ENCODE measurements around the gene MAPKBP1.

DNA sequence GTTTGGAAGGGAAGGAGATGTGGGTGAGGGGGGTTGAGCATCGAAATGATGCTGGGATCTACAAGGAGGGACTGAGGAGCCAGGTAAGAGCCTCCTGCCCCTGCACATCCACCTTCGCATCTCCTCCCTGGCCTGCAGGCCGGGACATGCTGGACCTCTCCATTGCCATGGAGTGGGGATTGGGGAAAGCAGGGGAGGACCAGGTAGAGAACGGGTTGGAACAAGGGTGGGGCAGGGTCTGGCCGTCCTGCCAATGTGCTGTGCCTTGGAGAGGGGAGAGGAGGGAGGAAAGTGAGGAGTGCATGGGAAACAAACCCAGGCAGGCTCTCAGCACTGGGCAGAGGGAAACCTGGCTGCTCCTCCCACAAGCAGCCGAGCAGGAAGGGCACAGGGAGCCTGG lies 74.9 kb downstream of the MAPKBP1 start:
- TF ChIP-seq, protein P1, sequence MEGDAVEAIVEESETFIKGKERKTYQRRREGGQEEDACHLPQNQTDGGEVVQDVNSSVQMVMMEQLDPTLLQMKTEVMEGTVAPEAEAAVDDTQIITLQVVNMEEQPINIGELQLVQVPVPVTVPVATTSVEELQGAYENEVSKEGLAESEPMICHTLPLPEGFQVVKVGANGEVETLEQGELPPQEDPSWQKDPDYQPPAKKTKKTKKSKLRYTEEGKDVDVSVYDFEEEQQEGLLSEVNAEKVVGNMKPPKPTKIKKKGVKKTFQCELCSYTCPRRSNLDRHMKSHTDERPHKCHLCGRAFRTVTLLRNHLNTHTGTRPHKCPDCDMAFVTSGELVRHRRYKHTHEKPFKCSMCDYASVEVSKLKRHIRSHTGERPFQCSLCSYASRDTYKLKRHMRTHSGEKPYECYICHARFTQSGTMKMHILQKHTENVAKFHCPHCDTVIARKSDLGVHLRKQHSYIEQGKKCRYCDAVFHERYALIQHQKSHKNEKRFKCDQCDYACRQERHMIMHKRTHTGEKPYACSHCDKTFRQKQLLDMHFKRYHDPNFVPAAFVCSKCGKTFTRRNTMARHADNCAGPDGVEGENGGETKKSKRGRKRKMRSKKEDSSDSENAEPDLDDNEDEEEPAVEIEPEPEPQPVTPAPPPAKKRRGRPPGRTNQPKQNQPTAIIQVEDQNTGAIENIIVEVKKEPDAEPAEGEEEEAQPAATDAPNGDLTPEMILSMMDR (IDR thresholded peaks at IDR 0.05), result no peak
- TF ChIP-seq POLR2A (IDR thresholded peaks at IDR 0.05), result no peak

Data from heart left ventricle (tissue), 13 donors.